ENCODE data around the gene MNAT1.

MNAT1 gene

GRCh38 chr14:60760209-60760608 lies 25.6 kb downstream of the MNAT1 start:
- TF ChIP-seq CTCF (IDR thresholded peaks at IDR 0.05) = no peak
- Histone ChIP-seq H3K9ac (no peak overlapping the region), H3K27me3 (ENCODE audit: control insufficient read depth, insufficient read depth, low read length) (no peaks in the 10 kb centered on the region), H3K9me3 (ENCODE audit: control insufficient read depth, low read length) (no peaks in the 10 kb centered on the region), H3K79me2 (peaks cover 27% of the 10 kb centered on the region), H3K27ac (no peak overlapping the region), H3K4me3 (ENCODE audit: low read depth, low read length) (no peak overlapping the region), H3K4me1 (peaks cover 26% of the 10 kb centered on the region), H3K36me3 (ENCODE audit: control insufficient read depth, insufficient read depth, low read length) (no peaks in the 10 kb centered on the region), H3K4me2 (ENCODE audit: low read length) (no peak overlapping the region), H2AFZ (no peak overlapping the region)

GRCh38 chr14:60760644-60761364 lies 26.2 kb downstream of the MNAT1 start:
- Histone ChIP-seq H3K9ac (no peak overlapping the region), H3K4me2 (ENCODE audit: low read length) (no peak overlapping the region), H3K9me3 (ENCODE audit: control insufficient read depth, low read length) (no peaks in the 10 kb centered on the region), H3K4me3 (ENCODE audit: low read depth, low read length) (no peak overlapping the region), H3K79me2 (peaks cover 25% of the 10 kb centered on the region), H3K36me3 (ENCODE audit: control insufficient read depth, insufficient read depth, low read length) (no peaks in the 10 kb centered on the region), H2AFZ (no peak overlapping the region), H3K27ac (no peak overlapping the region), H3K27me3 (ENCODE audit: control insufficient read depth, insufficient read depth, low read length) (no peaks in the 10 kb centered on the region), H3K4me1 (peaks cover 26% of the 10 kb centered on the region)
- TF ChIP-seq CTCF (IDR thresholded peaks at IDR 0.05) = no peak

- Histone ChIP-seq H3K4me1 (no peaks in the 10 kb centered on the region), H3K9me3 (ENCODE audit: control insufficient read depth, low read length) (no peaks in the 10 kb centered on the region), H3K4me3 (ENCODE audit: low read depth, low read length) (no peak overlapping the region), H3K4me2 (ENCODE audit: low read length) (no peak overlapping the region), H3K36me3 (ENCODE audit: control insufficient read depth, insufficient read depth, low read length) (no peaks in the 10 kb centered on the region), H3K79me2 (peaks cover 46% of the 10 kb centered on the region), H3K9ac (no peak overlapping the region), H3K27me3 (ENCODE audit: control insufficient read depth, insufficient read depth, low read length) (no peaks in the 10 kb centered on the region), H3K27ac (no peak overlapping the region), H2AFZ (no peak overlapping the region)
- no peak for TF ChIP-seq CTCF (IDR thresholded peaks at IDR 0.05)
Measured at GRCh38 chr14:60768602-60769001, 34.0 kb downstream of the MNAT1 start.

GRCh38 chr14:60771117-60771516 lies 36.6 kb downstream of the MNAT1 start:
- Histone ChIP-seq H3K36me3 (ENCODE audit: control insufficient read depth, insufficient read depth, low read length) (no peaks in the 10 kb centered on the region), H3K79me2 (peaks cover 56% of the 10 kb centered on the region), H2AFZ (no peak overlapping the region), H3K4me3 (ENCODE audit: low read depth, low read length) (no peak overlapping the region), H3K9me3 (ENCODE audit: control insufficient read depth, low read length) (no peaks in the 10 kb centered on the region), H3K4me1 (no peaks in the 10 kb centered on the region), H3K9ac (no peak overlapping the region), H3K4me2 (ENCODE audit: low read length) (no peak overlapping the region), H3K27ac (no peak overlapping the region), H3K27me3 (ENCODE audit: control insufficient read depth, insufficient read depth, low read length) (no peaks in the 10 kb centered on the region)
- TF ChIP-seq CTCF (IDR thresholded peaks at IDR 0.05) = no peak

- no peaks in the 10 kb centered on the region for H3K9me3 ChIP-seq (ENCODE audit: control insufficient read depth, low read length)
- no peaks in the 10 kb centered on the region for H3K27me3 ChIP-seq (ENCODE audit: control insufficient read depth, insufficient read depth, low read length)
- TF ChIP-seq CTCF (IDR thresholded peaks at IDR 0.05) = no peak
- no peak overlapping the region for H2AFZ ChIP-seq
- H3K4me2 ChIP-seq (ENCODE audit: low read length) = no peak overlapping the region
- no peak overlapping the region for H3K27ac ChIP-seq
- no peaks in the 10 kb centered on the region for H3K4me1 ChIP-seq
- H3K36me3 ChIP-seq (ENCODE audit: control insufficient read depth, insufficient read depth, low read length) = no peaks in the 10 kb centered on the region
- peaks cover 48% of the 10 kb centered on the region for H3K79me2 ChIP-seq
- H3K4me3 ChIP-seq (ENCODE audit: low read depth, low read length) = no peak overlapping the region
- no peak overlapping the region for H3K9ac ChIP-seq
Measured at GRCh38 chr14:60773558-60773957, 39.0 kb downstream of the MNAT1 start.
